ENCODE data around the gene POM121C.
"Not testable (repeated sequence)": the region's sequence is repeated elsewhere in the genome, so short reads cannot be mapped to it uniquely, and the experiment has no call there.

Gene POM121C

GRCh38 chr7:75485979-75486643, at the start of gene POM121C:
POM121C (minus strand) TSS chr7:75486299; CDS start chr7:75441496, 44,803 bp downstream.
- DNase-seq, result peak; percentile 73

- peak; percentile 17 for DNase-seq
These were observed 48.7 kb upstream of the POM121C start for GRCh38 chr7:75534727-75535307.

GRCh38 chr7:75533926-75534325, 47.8 kb upstream of the POM121C start:
- DNase-seq, result no peak

GRCh38 chr7:75532639-75533038, 46.5 kb upstream of the POM121C start:
- no peak for DNase-seq

GRCh38 chr7:75531359-75531821, 45.3 kb upstream of the POM121C start:
- no peak for DNase-seq

- DNase-seq, result not testable (repeated sequence)
These were observed 41.2 kb upstream of the POM121C start for GRCh38 chr7:75527224-75527722.

- not testable (repeated sequence) for DNase-seq
These were observed 35.6 kb upstream of the POM121C start for GRCh38 chr7:75521727-75522126.

GRCh38 chr7:75518842-75519241, 32.7 kb upstream of the POM121C start:
- not testable (repeated sequence) for DNase-seq

GRCh38 chr7:75509033-75509432, 22.9 kb upstream of the POM121C start:
- not testable (repeated sequence) for DNase-seq

GRCh38 chr7:75492020-75492419, 5.9 kb upstream of the POM121C start, which contains the start of gene SPDYE5:
SPDYE5 (plus strand) TSS chr7:75492320; CDS start chr7:75494048, 1,728 bp downstream.
- not testable (repeated sequence) for DNase-seq

GRCh38 chr7:75485355-75485978, 632 bp downstream of the POM121C start:
- DNase-seq, result not testable (repeated sequence)

- not testable (repeated sequence) for DNase-seq
These were observed 5.8 kb downstream of the POM121C start for GRCh38 chr7:75480313-75480712.

GRCh38 chr7:75477457-75477856, 8.6 kb downstream of the POM121C start:
- not testable (repeated sequence) for DNase-seq

GRCh38 chr7:75470166-75470565, 15.9 kb downstream of the POM121C start:
- not testable (repeated sequence) for DNase-seq

GRCh38 chr7:75460541-75460940, 25.6 kb downstream of the POM121C start:
- not testable (repeated sequence) for DNase-seq

- not testable (repeated sequence) for DNase-seq
These were observed 28.1 kb downstream of the POM121C start for GRCh38 chr7:75458034-75458433.

- not testable (repeated sequence) for DNase-seq
These were observed 29.7 kb downstream of the POM121C start for GRCh38 chr7:75456403-75456802.

- not testable (repeated sequence) for DNase-seq
These were observed 33.6 kb downstream of the POM121C start for GRCh38 chr7:75452494-75452955.

GRCh38 chr7:75449946-75450345, 36.2 kb downstream of the POM121C start:
- DNase-seq, result not testable (repeated sequence)

GRCh38 chr7:75442465-75443111, 43.5 kb downstream of the POM121C start:
- not testable (repeated sequence) for DNase-seq

- not testable (repeated sequence) for DNase-seq
These were observed 44.0 kb downstream of the POM121C start for GRCh38 chr7:75442101-75442464.

- not testable (repeated sequence) for DNase-seq
These were observed 47.1 kb downstream of the POM121C start for GRCh38 chr7:75439000-75439399.

GRCh38 chr7:75423481-75423880, 62.6 kb downstream of the POM121C start:
- DNase-seq, result peak; percentile 0
